ENCODE results near the gene CSH1. TPM values are rescaled to one million over a fixed set of nuclear protein-coding genes. Genes with fewer than 3 reads are reported as not detected.
"Not testable (repeated sequence)": the region's sequence is repeated elsewhere in the genome, so short reads cannot be mapped to it uniquely, and the experiment has no call there.

The CSH1 gene
- total RNA-seq, 1 donor from 2014 or later: not detected

DNA sequence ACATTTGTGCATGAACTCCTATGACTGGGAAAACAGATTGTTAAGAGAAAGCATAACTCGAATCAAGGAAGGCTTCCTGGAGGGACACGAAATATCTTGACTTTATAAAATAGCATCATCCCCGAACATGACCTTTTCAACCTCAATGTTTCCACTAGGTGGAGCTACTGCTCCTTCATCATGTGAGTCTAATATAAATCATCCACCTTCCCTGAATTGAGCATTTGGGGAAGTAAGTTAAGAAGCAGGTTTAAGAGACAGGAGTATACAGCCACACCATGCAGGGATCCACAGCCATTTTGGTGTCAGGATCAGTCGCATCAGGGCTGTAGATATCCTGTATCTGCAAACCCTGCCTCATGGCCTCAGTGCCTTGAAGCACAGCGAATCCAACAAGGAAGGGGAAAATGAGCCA lies 7.4 kb upstream of the CSH1 start:
- TF ChIP-seq, protein P1, sequence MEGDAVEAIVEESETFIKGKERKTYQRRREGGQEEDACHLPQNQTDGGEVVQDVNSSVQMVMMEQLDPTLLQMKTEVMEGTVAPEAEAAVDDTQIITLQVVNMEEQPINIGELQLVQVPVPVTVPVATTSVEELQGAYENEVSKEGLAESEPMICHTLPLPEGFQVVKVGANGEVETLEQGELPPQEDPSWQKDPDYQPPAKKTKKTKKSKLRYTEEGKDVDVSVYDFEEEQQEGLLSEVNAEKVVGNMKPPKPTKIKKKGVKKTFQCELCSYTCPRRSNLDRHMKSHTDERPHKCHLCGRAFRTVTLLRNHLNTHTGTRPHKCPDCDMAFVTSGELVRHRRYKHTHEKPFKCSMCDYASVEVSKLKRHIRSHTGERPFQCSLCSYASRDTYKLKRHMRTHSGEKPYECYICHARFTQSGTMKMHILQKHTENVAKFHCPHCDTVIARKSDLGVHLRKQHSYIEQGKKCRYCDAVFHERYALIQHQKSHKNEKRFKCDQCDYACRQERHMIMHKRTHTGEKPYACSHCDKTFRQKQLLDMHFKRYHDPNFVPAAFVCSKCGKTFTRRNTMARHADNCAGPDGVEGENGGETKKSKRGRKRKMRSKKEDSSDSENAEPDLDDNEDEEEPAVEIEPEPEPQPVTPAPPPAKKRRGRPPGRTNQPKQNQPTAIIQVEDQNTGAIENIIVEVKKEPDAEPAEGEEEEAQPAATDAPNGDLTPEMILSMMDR (IDR thresholded peaks at IDR 0.05; ENCODE audit: unreplicated experiment): peak; percentile 61
- H3K4me1 Mint-ChIP-seq (ENCODE audit: low read depth); H3K4me3 Mint-ChIP-seq (ENCODE audit: low read depth); H3K36me3 Mint-ChIP-seq (ENCODE audit: insufficient read depth); H3K9me3 Mint-ChIP-seq (ENCODE audit: low read depth); DNase-seq (ENCODE audit: low spot score, unreplicated experiment); H3K27ac Mint-ChIP-seq: not testable (repeated sequence)
- peaks cover 29% of the 10 kb centered on the region for H3K27me3 Mint-ChIP-seq

DNA sequence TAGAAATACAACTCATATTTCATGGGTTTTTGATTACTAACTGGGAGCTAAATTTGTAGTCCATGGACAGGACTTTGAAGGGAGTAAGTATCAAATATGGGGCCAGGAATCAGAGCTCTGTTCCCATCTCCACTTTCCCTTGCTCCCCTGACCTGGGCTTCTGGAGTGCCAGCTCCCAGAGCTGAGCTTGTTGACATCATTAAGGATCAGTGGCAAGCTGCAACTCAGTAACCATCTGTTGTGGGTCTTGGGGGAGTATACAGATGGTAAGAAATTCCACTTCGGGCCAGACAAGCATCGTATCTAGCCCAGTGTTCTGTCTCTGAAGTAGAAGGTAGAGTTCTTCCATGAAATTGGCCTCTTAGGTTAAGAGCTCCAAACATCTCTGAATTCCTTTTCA lies 5.6 kb upstream of the CSH1 start:
- H3K36me3 Mint-ChIP-seq (ENCODE audit: insufficient read depth); H3K4me1 Mint-ChIP-seq (ENCODE audit: low read depth); H3K4me3 Mint-ChIP-seq (ENCODE audit: low read depth); DNase-seq (ENCODE audit: low spot score, unreplicated experiment); H3K27ac Mint-ChIP-seq; H3K9me3 Mint-ChIP-seq (ENCODE audit: low read depth): not testable (repeated sequence)
- H3K27me3 Mint-ChIP-seq: peaks cover 15% of the 10 kb centered on the region

DNA sequence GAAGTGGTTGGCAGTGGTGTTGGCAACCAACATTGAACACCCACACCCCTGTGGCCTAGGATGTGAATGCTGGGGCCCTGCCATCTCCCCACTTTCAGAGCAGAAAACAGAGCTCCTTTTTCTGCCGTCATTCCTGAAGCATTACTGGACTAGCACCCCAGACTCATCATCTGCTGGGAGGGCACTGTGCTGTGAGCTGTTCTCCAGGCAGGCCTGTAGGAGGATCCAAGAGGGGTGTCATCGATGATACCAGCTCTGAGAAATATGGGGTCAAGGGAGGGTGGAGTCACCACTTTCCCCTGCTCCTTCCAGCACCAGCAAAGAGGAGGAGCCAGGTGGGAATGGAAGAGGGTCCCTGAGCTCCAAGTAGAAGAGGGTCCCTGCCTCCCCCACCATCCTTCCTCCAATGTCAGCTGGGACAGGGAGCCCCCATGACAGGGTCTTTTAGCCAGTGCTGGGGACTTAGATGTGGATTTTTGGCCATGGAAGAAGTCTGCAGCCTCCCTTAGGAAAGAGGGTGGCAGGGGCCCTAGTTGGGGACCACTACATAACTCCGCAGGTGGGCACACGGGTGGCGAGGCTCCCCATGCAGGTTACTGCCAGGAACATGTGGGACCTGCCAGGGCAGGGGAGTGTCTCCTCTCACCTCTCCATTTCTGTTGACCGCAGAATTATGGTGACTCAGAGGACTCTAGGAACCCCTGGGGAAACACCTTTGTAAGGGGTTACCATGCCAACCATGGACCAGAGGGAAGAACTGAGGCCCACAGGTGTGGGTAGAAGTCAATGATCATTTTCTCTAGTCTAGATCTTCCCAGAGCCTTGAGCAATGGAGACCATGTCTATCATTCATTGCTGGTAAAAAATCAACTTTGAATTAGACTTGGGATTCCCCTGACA lies 2.8 kb upstream of the CSH1 start:
- H3K4me3 Mint-ChIP-seq (ENCODE audit: low read depth); H3K4me1 Mint-ChIP-seq (ENCODE audit: low read depth): not testable (repeated sequence)

GRCh38 chr17:63894821-63895220 lies 1.6 kb downstream of the CSH1 start:
- not testable (repeated sequence) for H3K27me3 Mint-ChIP-seq; H3K4me1 Mint-ChIP-seq (ENCODE audit: low read depth); DNase-seq (ENCODE audit: low spot score, unreplicated experiment); H3K4me3 Mint-ChIP-seq (ENCODE audit: low read depth); H3K9me3 Mint-ChIP-seq (ENCODE audit: low read depth); H3K27ac Mint-ChIP-seq; H3K36me3 Mint-ChIP-seq (ENCODE audit: insufficient read depth)

More for the DNA sequence above, 2.8 kb upstream of the CSH1 start:
- not testable (repeated sequence) for H3K9me3 Mint-ChIP-seq (ENCODE audit: low read depth); DNase-seq (ENCODE audit: low spot score, unreplicated experiment); H3K36me3 Mint-ChIP-seq (ENCODE audit: insufficient read depth); H3K27ac Mint-ChIP-seq
- H3K27me3 Mint-ChIP-seq: peaks cover 14% of the 10 kb centered on the region

DNA sequence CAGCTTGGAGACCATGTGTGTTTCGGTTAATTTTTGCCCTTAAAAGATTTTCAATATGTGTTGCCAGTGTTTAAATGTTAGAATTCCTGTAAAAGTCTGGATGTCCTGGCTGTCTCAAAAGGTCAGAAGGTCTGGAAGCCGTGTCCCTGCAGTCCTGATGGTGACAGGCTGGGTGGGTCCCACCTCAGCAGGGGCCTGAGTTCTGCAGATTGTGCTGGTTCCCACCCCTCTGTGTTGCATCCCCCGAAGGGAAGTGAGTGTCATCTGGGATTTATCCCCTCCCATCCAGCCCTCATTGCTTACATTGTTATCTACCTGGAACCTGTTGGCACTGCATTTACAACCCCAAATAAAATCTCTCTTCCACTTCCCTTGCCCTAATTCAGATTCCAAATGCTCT lies 2.4 kb downstream of the CSH1 start:
- not testable (repeated sequence) for H3K4me3 Mint-ChIP-seq (ENCODE audit: low read depth); H3K27ac Mint-ChIP-seq; H3K9me3 Mint-ChIP-seq (ENCODE audit: low read depth)

GRCh38 chr17:63892316-63893037 lies 3.9 kb downstream of the CSH1 start:
- DNase-seq (ENCODE audit: low spot score, unreplicated experiment); H3K27ac Mint-ChIP-seq; H3K36me3 Mint-ChIP-seq (ENCODE audit: insufficient read depth); H3K4me1 Mint-ChIP-seq (ENCODE audit: low read depth); H3K4me3 Mint-ChIP-seq (ENCODE audit: low read depth); H3K9me3 Mint-ChIP-seq (ENCODE audit: low read depth): not testable (repeated sequence)
- TF ChIP-seq, protein P1 (IDR thresholded peaks at IDR 0.05; ENCODE audit: unreplicated experiment): peak; percentile 50
- peaks cover 15% of the 10 kb centered on the region for H3K27me3 Mint-ChIP-seq

More for the DNA sequence above, 2.4 kb downstream of the CSH1 start:
- H3K27me3 Mint-ChIP-seq: peaks cover 10% of the 10 kb centered on the region
- H3K36me3 Mint-ChIP-seq (ENCODE audit: insufficient read depth); H3K4me1 Mint-ChIP-seq (ENCODE audit: low read depth); DNase-seq (ENCODE audit: low spot score, unreplicated experiment): not testable (repeated sequence)

DNA sequence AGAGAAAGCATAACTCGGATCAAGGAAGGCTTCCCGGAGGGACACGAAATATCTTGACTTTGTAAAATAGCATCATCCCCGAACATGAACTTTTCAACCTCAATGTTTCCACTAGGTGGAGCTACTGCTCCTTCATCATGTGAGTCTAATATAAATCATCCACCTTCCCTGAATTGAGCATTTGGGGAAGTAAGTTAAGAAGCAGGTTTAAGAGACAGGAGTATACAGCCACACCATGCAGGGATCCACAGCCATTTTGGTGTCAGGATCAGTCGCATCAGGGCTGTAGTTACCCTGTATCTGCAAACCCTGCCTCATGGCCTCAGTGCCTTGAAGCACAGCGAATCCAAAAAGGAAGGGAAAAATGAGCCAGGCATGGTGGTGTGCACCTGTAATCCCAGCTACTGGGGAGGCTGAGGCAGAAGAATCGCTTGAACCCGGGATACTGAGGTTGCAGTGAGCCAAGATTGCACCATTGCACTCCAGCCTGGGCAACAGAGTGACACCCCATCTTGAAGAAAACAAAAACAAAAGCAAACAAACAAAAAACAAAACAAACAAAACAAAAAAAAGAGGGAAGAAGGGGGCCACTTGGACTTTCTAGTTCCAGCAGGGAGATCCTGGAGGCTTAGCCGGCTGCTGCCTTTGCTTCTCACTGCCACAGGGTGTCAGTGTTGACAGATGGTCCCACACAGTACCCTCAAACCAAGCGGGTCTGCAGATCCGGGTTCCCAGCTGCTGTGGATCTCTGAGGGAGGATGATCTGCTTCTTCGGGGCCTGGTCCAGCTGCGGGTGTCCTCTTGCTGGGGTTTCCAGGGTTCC lies 7.1 kb downstream of the CSH1 start:
- H3K4me3 Mint-ChIP-seq (ENCODE audit: low read depth); H3K9me3 Mint-ChIP-seq (ENCODE audit: low read depth); H3K4me1 Mint-ChIP-seq (ENCODE audit: low read depth); H3K27ac Mint-ChIP-seq; H3K36me3 Mint-ChIP-seq (ENCODE audit: insufficient read depth); DNase-seq (ENCODE audit: low spot score, unreplicated experiment): not testable (repeated sequence)
- TF ChIP-seq, protein P1 (IDR thresholded peaks at IDR 0.05; ENCODE audit: unreplicated experiment): peak; percentile 54
- H3K27me3 Mint-ChIP-seq: peaks cover 19% of the 10 kb centered on the region

DNA sequence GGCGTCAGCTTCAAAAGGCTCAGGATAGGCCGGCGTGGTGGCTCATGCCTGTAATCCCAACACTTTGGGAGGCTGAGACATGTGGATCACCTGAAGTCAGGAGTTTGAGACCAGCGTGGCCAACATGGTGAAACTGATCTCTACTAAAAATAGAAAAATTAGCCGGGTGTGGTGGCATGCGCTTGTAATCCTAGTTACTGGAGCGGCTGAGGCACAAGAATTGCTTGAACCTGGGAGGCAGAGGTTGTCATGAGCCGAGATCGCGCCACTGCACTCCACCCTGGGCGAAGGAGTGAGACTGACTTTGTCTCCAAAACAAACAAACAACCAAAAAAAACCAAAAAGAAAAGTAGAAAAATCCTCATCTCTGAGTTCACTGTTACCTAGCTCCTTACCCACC lies 11.3 kb downstream of the CSH1 start:
- peaks cover 24% of the 10 kb centered on the region for H3K27me3 Mint-ChIP-seq
- H3K9me3 Mint-ChIP-seq (ENCODE audit: low read depth); H3K4me1 Mint-ChIP-seq (ENCODE audit: low read depth); DNase-seq (ENCODE audit: low spot score, unreplicated experiment); H3K4me3 Mint-ChIP-seq (ENCODE audit: low read depth); H3K36me3 Mint-ChIP-seq (ENCODE audit: insufficient read depth); H3K27ac Mint-ChIP-seq: not testable (repeated sequence)

DNA sequence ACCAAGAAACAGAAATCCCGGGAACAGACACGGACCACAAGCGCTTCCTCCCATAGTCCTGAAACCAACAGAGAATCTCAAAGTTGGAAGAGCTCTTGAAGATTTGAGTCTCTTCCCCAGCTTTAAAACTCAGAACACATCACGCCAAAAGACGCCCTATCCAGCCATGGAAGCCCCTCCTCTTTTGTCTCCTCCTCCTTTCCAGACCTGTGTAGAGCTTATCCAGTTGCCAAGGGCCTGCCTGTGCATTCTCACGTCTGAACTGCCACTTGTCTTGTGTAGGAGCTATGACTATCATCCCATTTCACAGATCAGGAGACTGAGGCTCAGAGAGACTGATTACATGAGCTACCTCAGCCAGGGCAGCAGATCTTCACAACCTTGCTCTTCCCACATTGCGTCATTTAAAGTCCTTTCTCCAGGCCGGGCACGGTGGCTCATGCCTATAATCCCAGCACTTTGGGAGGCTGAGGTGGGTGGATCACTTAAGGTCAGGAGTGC lies 13.7 kb downstream of the CSH1 start:
- H3K4me1 Mint-ChIP-seq (ENCODE audit: low read depth); H3K9me3 Mint-ChIP-seq (ENCODE audit: low read depth); H3K27ac Mint-ChIP-seq; H3K36me3 Mint-ChIP-seq (ENCODE audit: insufficient read depth); DNase-seq (ENCODE audit: low spot score, unreplicated experiment); H3K4me3 Mint-ChIP-seq (ENCODE audit: low read depth): not testable (repeated sequence)
- peaks cover 33% of the 10 kb centered on the region for H3K27me3 Mint-ChIP-seq
